Measurements from ENCODE around the gene ARID3C.
A peak's percentile ranks its signal among the peaks of the same experiment; 100 is the strongest.

The ARID3C gene

DNA sequence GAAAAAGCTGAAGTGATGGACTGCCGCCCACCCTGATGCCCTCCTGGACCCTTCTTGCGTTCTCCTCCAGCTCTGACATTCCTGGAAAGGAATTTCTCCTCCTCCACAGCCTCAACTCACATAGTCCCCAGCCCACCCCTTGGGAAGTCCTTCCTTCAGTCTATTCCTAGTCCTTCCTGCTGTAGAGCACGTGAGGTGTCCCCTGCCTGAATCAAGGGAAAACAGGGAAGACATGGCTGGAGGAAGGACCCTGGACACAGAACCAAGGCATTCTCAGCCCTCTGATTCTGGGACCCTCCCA lies 3.7 kb downstream of the ARID3C start:
- no peak for DNase-seq

DNA sequence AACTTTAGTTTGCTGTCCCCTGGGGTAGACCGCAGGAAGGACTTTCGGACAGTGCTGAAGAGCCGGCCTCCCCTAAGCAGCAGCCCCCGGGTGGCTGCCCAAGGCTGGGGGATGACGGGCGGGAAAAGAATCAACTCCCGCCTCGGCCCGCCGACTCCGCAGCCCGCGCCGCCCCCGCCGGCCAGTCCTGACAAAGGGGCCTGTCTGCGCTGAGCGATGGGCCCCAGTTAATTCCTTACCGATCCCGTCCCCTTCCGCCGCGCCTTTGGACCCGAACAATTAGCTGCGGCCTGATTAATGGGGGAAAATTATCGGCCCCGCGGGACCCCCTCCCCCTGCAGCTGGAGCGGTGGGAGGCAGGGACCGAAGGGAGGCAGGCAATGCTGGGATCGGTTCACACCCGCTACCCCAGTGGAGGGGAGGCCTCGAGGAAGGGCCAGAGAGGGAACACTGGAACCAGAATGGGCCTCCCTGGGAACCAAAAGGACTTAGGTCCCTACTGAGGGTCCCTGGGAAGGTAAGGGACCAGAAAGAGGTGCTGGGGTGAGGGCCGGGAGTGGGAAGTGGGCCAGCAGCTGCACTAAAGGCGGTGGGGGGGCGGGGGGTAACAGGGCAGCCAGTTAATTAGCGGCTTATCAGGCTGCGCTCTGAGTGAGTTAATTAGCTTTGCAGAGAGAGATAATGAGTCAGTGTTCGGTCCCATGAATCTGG lies 4.2 kb downstream of the ARID3C start:
- DNase-seq: no peak

DNA sequence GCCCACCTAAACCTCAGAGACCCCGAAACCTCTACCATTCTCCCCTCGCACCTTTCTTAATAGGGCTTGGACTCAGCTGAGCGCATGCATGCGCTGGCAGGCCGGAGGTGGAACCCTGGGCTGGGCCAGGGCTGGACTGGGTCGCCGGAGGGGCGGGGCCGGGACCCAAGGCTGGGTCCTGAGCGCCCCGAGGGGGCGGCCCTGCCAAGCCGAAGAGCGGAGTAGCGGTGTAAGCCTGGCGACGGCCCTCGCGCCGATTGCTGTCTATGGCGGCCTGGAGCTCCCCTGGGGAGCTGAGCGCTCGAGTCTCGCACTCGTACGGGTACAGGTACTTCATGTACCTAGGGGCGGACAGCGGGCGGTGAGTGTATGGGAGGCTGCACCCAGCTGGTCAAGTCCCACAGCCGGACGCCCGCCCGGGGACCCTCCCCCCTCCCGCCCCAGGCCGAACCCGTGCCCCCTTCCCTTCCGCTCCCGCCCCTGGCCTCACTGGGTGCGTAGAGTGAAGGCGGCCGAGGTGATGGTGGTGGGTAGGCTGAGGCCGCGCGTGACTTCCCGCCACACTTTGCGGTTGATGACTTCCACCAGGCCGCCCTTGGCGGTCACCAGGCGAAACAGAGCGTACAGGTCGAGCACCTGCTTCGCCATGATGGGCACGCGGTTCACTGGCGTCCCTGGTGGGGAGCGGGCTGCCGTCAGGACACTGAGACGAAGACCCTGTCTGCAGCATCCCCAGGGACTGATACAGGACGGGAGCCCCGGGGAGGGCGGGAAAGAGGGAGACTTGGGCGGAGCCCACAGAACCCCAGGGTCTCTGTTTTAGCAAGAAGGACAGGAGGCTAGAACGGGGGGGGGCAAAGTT lies 5.3 kb downstream of the ARID3C start:
- DNase-seq: no peak

DNA sequence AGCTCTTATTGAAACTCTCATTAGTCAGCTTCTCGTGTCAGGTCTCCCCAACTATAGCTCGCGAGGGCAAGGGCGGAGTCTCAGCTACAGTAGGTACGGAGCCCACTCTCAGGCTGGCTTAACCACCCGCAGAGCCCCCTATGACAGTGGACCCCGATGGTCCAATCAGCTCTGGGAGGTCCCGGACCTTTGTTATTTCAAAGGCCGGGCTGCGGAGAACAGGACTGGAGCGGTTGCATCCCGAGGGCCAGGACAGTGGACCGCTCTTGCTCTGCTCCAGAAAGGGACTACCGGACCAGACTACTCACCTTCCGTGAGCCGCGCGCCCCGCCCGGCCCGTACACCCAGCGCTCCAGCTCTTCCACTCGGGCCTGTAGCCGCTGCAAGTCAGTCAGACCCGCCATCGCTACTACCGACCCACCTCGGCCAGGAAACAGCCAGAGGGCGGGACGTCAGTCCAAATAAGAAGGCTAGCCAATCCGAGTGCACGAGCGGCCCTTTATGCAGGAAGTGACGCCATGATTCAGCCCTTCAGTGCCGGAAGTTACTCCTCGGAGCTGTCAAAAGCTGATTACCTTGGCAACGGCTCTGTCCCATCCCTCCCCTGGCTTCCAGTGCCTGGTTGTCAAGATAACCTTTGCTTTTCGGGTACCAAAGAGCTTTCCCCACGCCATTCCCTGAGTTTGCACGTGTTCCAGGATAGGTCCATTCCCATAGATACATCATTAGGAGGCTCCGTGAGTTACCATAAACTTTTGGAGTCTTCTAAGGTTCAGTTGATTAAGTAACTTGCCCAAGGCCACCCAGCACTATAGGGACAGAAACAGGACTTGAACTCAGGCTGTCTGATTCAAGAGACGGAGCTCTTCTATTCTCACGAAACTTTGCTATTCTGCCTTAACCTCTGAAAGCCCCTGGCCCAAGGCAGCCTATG lies 8.5 kb downstream of the ARID3C start, which contains the start of gene DCTN3:
DCTN3 (minus strand) TSS at position 435 of the 934 bp plus-strand sequence; CDS start at position 404, 31 bp downstream.
- DNase-seq: peak; percentile 86

GRCh38 chr9:34615132-34615531 lies 13.7 kb downstream of the ARID3C start:
- no peak for DNase-seq

- peak; percentile 65 for DNase-seq
Measured at GRCh38 chr9:34612788-34613390, 16.0 kb downstream of the ARID3C start.

DNA sequence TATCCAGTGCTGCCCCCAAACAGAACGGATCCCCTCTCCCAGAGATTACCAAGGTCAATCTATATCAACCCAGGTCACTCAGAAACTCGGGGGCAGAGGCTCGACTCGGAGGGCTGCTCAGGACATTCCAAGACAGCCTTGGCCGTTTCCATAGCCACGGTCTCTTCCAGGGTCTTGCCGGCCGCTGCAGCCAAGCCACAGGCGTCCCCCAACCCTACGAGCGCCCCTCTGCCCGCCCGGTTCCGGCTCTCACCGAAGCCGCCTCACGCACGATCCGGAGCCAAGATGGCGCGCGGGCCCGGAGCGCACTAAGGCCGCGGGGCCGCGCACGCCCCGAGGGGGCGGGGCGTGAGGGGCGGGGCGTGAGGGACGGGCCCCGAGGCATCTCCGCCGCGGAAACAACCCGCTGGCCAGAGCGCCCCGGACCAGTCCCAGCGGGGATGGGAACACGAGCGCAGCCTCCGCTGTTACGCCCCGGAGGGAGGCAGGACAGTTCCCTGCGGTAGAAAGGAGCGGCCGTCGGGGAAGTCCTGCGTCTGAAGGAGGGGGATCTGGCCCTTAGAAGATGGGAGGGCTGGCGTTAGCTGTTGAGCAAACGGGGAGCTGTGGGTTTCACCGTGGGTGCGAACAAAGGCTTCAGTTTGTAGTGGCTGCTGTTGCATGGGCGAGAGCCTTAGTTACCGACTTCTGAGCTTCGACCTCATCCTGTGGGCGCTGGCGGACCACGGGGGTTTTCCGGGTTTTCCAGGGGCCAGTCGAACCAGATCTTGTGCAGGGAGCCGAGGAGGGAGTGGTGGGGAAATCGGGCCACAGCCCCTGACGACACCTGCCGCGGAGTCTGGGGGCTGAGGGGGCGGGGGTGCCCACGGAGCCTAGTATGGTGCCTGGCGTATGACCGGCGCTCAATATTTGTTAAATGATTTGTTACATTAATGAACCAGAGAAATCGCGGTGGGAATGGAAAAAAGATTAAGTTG lies 16.8 kb downstream of the ARID3C start, which contains the start of gene RPP25L:
RPP25L (minus strand) TSS at position 287 of the 977 bp plus-strand sequence. CDS start 801 bp downstream, outside the sequence.
- DNase-seq: peak; percentile 83

GRCh38 chr9:34611251-34611810 lies 17.5 kb downstream of the ARID3C start:
- no peak for DNase-seq

- no peak for DNase-seq
Measured at GRCh38 chr9:34610434-34611206, 18.2 kb downstream of the ARID3C start.

- DNase-seq: no peak
Measured at GRCh38 chr9:34607331-34607730, 21.5 kb downstream of the ARID3C start.

- no peak for DNase-seq
Measured at GRCh38 chr9:34606905-34607304, 22.0 kb downstream of the ARID3C start.

DNA sequence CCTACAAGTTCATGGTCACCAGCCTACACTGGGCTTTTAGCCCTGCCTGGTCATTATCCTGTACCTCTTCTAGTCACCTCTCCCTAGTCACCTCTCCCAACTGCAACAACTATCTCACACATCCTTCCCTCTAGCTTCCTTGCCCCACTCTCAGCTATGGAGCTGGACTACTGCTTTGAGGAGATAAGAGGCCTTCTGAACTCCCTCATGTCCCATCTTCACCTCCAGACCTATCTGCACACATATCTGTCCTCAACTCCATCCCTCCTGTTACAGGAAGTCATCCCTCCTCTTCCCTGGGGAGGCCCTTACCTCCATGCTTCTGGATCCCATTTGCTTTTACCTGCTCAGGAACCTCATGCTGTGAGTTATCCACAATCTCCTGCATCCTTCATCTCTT lies 22.7 kb downstream of the ARID3C start:
- DNase-seq: no peak

- peak; percentile 84 for DNase-seq
Measured at GRCh38 chr9:34603610-34604231, 25.1 kb downstream of the ARID3C start.

DNA sequence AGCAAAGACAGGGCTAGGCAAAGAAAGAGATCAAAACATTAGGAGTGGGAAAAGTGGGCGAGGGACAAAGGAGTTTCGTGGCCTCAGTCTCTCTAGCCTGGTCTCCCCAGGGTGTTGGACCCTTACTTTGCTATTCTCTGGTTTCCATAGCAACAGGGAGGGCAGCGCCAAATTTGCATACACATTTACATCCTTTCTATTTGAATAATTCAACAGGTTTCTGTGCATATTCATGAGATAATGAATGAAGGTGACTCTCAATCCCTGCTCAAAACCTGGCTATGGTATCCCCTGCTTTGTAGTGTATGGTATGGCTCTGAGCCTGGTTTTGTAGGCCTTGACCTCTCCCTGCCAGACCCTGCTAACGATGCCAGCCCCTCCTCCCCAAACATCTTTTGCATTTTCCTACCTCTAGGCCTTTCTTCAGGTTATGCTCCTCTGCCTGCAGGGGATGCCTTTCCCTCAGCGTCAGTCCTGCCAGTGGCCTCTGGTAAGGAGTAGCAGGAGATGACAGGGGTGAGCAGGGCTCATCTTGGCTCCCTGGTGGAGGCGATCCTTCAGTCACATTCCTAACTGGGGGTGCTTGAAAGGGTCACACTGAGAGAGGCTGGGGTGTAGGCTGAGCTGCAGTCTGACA lies 26.8 kb downstream of the ARID3C start:
- no peak for DNase-seq

GRCh38 chr9:34600908-34601307 lies 28.0 kb downstream of the ARID3C start:
- DNase-seq: no peak

DNA sequence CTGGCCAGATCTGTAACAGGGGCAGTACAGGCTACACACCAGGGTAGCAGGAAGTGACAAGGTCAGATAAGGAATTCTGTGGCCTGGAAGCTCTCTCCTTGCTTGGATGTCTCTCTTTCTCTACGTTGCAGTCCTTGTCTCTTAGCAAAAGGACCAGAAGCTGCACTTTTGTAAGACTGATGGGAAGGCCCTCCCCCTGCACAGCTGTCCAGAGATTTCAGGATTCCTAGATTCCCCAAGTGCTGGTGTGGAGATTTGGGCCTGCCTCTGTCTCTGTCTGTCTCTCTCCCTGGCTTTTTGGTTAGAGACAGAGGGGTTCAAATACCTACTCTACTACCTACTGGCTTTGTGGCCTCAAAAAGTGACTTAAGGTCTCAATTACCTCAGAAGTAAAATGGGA lies 29.3 kb downstream of the ARID3C start:
- no peak for DNase-seq

DNA sequence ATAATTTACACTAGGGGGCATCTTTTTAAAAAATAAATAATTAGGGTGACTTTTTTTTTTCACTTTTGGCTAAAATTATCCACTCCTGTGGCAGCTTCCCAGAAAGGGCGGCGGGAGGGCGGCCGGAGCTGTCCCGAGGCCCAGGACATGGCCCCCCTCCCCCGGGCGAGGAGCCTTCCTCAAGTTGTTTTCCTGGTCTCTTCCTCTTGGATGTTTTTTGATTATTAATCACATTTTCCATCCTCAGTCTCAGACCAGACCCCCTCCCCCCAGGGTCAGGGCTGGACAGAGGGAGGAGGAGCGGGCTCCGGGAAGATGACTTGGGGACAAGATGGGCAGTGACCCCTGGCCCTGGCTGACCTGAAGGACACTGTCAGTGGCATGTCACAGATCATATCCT lies 34.7 kb downstream of the ARID3C start:
- no peak for DNase-seq

DNA sequence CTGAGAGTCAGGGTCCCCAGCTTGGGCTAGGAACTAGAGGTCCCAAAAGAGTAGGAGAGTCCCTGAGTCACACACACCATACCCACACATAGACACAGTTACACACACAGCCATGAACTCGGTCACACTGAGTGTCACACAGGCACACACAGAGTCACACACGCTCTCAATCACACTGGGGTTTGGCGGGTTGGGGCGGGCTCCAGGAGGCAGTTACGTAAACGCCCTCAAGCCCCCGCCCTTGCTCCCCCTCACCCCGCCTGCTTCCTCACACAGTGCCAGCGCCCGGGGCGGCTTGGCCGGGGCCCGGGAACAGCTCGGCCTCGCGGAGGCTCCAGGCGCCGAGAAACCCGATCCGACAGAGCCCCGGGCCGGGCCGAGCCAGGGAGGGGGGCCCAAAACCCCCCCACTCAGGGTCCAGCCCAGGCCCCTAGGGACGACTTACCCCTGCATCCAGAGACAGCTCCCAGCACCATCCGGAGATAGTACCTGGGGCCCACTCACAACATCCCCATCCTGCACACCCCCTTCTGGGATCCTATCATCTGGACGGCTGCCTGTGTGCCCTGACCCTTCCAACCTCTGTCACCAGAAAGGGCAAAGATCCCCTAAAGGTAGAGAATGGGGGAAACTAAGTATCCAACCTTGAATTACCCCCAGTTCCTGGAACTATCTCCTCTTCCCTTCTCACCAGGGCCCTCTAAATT lies 35.8 kb downstream of the ARID3C start:
- DNase-seq: no peak

All from activated CD8-positive, alpha-beta memory T cell treated with anti-CD3 and anti-CD28 coated beads, Interleukin-2, amount 50 U/mL, for 4 hours (primary cell).